ENCODE data around the gene HOOK1. TPM values are rescaled to one million over a fixed set of nuclear protein-coding genes. Genes with fewer than 3 reads are reported as not detected.

Gene HOOK1
- total and polyA plus RNA-seq, 2 of the 13 experiments (the other 11 are each of a cell fraction or from before 2014, with no cell fraction given) = 11.3 to 24.2 TPM

DNA sequence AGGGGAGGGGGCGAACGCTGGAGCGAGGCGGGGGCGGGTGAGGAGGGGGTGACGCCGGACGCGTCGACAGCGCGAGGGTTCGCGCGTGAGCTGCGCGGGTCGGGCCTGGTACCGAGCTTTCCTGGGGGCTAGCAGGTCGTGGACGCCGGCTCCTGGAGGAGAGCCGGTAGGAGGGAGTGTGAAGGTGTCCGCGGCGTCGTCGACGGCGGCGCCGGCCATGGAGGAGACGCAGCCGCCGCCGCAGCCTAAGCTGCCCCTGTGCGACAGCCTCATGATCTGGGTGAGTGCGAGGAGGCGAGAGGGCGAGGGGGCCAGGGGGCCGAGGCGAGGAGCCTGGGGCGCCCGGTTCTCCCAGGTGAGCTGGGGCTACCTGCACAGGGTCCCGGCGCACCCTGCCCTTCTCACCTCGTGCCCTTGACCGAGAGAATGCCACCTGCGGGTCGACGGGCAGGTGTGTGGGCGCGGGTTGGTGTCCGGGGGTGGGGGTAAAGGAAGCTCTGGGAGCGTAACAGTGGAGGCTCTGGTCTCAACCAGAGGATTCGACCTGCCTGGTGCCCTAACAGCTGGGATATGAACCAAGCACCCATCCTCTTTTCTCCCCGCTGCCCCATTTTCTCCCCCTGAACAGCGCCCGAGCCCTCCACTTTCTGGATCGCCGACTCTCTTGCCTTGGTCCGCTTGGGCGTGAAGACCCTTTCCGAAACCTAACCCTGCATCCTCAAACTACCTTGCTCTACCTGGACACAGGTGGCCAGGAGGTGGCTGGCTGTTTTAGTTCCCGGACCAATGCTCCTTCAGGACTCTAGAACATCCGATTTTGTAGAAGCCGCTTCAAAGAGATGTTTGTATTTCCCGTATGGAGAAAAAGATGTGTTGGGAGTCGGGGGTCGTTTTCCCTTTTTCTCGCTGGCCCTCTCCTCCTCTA, at the start of gene HOOK1 (continued):
- no peak for TF ChIP-seq TBX3 (IDR thresholded peaks at IDR 0.05; ENCODE audit: borderline replicate concordance)
- no peak for TF ChIP-seq KDM3A (CRISPR knock-in tag; IDR thresholded peaks at IDR 0.05; ENCODE audit: low read depth)
- no peak for TF ChIP-seq RCOR2 (CRISPR knock-in tag; IDR thresholded peaks at IDR 0.05)
- TF ChIP-seq, protein P1, sequence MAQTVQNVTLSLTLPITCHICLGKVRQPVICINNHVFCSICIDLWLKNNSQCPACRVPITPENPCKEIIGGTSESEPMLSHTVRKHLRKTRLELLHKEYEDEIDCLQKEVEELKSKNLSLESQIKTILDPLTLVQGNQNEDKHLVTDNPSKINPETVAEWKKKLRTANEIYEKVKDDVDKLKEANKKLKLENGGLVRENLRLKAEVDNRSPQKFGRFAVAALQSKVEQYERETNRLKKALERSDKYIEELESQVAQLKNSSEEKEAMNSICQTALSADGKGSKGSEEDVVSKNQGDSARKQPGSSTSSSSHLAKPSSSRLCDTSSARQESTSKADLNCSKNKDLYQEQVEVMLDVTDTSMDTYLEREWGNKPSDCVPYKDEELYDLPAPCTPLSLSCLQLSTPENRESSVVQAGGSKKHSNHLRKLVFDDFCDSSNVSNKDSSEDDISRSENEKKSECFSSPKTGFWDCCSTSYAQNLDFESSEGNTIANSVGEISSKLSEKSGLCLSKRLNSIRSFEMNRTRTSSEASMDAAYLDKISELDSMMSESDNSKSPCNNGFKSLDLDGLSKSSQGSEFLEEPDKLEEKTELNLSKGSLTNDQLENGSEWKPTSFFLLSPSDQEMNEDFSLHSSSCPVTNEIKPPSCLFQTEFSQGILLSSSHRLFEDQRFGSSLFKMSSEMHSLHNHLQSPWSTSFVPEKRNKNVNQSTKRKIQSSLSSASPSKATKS (CRISPR knock-in tag; IDR thresholded peaks at IDR 0.05) = no peak
- TF ChIP-seq ZNF234 (CRISPR knock-in tag; conservative IDR thresholded peaks at IDR 0.05) = no peak; the same call in 1 of the 2 replicates
- TF ChIP-seq NCOA5 (CRISPR knock-in tag; IDR thresholded peaks at IDR 0.05) = no peak
- TF ChIP-seq ZNF564 (CRISPR knock-in tag; IDR thresholded peaks at IDR 0.05) = no peak
- TF ChIP-seq HOXA5 (CRISPR knock-in tag; IDR thresholded peaks at IDR 0.05) = no peak
- TF ChIP-seq ZFP1 (CRISPR knock-in tag; IDR thresholded peaks at IDR 0.05) = no peak
- TF ChIP-seq, protein P2, sequence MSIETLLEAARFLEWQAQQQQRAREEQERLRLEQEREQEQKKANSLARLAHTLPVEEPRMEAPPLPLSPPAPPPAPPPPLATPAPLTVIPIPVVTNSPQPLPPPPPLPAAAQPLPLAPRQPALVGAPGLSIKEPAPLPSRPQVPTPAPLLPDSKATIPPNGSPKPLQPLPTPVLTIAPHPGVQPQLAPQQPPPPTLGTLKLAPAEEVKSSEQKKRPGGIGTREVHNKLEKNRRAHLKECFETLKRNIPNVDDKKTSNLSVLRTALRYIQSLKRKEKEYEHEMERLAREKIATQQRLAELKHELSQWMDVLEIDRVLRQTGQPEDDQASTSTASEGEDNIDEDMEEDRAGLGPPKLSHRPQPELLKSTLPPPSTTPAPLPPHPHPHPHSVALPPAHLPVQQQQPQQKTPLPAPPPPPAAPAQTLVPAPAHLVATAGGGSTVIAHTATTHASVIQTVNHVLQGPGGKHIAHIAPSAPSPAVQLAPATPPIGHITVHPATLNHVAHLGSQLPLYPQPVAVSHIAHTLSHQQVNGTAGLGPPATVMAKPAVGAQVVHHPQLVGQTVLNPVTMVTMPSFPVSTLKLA (IDR thresholded peaks at IDR 0.05) = no peak
- TF ChIP-seq, protein P3, sequence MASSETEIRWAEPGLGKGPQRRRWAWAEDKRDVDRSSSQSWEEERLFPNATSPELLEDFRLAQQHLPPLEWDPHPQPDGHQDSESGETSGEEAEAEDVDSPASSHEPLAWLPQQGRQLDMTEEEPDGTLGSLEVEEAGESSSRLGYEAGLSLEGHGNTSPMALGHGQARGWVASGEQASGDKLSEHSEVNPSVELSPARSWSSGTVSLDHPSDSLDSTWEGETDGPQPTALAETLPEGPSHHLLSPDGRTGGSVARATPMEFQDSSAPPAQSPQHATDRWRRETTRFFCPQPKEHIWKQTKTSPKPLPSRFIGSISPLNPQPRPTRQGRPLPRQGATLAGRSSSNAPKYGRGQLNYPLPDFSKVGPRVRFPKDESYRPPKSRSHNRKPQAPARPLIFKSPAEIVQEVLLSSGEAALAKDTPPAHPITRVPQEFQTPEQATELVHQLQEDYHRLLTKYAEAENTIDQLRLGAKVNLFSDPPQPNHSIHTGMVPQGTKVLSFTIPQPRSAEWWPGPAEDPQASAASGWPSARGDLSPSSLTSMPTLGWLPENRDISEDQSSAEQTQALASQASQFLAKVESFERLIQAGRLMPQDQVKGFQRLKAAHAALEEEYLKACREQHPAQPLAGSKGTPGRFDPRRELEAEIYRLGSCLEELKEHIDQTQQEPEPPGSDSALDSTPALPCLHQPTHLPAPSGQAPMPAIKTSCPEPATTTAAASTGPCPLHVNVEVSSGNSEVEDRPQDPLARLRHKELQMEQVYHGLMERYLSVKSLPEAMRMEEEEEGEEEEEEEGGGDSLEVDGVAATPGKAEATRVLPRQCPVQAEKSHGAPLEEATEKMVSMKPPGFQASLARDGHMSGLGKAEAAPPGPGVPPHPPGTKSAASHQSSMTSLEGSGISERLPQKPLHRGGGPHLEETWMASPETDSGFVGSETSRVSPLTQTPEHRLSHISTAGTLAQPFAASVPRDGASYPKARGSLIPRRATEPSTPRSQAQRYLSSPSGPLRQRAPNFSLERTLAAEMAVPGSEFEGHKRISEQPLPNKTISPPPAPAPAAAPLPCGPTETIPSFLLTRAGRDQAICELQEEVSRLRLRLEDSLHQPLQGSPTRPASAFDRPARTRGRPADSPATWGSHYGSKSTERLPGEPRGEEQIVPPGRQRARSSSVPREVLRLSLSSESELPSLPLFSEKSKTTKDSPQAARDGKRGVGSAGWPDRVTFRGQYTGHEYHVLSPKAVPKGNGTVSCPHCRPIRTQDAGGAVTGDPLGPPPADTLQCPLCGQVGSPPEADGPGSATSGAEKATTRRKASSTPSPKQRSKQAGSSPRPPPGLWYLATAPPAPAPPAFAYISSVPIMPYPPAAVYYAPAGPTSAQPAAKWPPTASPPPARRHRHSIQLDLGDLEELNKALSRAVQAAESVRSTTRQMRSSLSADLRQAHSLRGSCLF (CRISPR knock-in tag; IDR thresholded peaks at IDR 0.05; ENCODE audit: borderline replicate concordance) = no peak
- no peak for TF ChIP-seq HCFC1 (IDR thresholded peaks at IDR 0.05; ENCODE audit: low read depth, low read length)
- no peak for TF ChIP-seq ZNF383 (CRISPR knock-in tag; IDR thresholded peaks at IDR 0.05; ENCODE audit: borderline replicate concordance)
- TF ChIP-seq SCMH1 (CRISPR knock-in tag; IDR thresholded peaks at IDR 0.05; ENCODE audit: borderline replicate concordance) = no peak
- peak; percentile 43 for TF ChIP-seq POGZ (CRISPR knock-in tag; IDR thresholded peaks at IDR 0.05)
- TF ChIP-seq, protein P4, sequence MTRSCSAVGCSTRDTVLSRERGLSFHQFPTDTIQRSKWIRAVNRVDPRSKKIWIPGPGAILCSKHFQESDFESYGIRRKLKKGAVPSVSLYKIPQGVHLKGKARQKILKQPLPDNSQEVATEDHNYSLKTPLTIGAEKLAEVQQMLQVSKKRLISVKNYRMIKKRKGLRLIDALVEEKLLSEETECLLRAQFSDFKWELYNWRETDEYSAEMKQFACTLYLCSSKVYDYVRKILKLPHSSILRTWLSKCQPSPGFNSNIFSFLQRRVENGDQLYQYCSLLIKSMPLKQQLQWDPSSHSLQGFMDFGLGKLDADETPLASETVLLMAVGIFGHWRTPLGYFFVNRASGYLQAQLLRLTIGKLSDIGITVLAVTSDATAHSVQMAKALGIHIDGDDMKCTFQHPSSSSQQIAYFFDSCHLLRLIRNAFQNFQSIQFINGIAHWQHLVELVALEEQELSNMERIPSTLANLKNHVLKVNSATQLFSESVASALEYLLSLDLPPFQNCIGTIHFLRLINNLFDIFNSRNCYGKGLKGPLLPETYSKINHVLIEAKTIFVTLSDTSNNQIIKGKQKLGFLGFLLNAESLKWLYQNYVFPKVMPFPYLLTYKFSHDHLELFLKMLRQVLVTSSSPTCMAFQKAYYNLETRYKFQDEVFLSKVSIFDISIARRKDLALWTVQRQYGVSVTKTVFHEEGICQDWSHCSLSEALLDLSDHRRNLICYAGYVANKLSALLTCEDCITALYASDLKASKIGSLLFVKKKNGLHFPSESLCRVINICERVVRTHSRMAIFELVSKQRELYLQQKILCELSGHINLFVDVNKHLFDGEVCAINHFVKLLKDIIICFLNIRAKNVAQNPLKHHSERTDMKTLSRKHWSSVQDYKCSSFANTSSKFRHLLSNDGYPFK (CRISPR knock-in tag; IDR thresholded peaks at IDR 0.05; ENCODE audit: borderline replicate concordance) = no peak
- TF ChIP-seq ZNF264 (CRISPR knock-in tag; IDR thresholded peaks at IDR 0.05) = no peak

Data from HepG2 (cell line).